Activated CD8-positive, alpha-beta T cell treated with anti-CD3 and anti-CD28 coated beads, Interleukin-2, amount 10 ng/mL, durations not matched to agents 7 days and 5 days (primary cell): ENCODE measurements around the gene DNM1. TPM values are rescaled to one million over a fixed set of nuclear protein-coding genes. Genes with fewer than 3 reads are reported as not detected.
"Not testable (repeated sequence)": the region's sequence is repeated elsewhere in the genome, so short reads cannot be mapped to it uniquely, and the experiment has no call there.

Experiments used
- ATAC-seq: fragments of 150-1000 bp; cut with Tn5 transposase; one replicate; pipeline ENCODE4 v1.10.0; 2021; ENCODE audit warnings: moderate library complexity
- CTCF ChIA-PET: fragments of 350-600 bp; sonication (Branson Sonifier 250); formaldehyde crosslinking; loops from one replicate; lab custom pipeline; 2021; ENCODE audit warnings: antibody characterized with exemption; lab: Charles Lee
- POLR2A ChIA-PET: fragments of 350-600 bp; sonication (Branson Sonifier 250); formaldehyde crosslinking; loops from one replicate; lab custom pipeline; 2021; ENCODE audit warnings: antibody characterized with exemption; lab: Charles Lee
- DNase-seq: peaks from one replicate; pipeline ENCODE4 v3.0.0-alpha.2; 2020
- H3K27ac Mint-ChIP-seq: one replicate; pipeline ENCODE4 v1.8.0; 2021; ENCODE audit warnings: mild to moderate bottlenecking, mixed read lengths
- H3K27me3 Mint-ChIP-seq: one replicate; pipeline ENCODE4 v1.8.0; 2021; ENCODE audit warnings: low read depth, mixed read lengths
- H3K36me3 Mint-ChIP-seq: one replicate; pipeline ENCODE4 v1.8.0; 2021; ENCODE audit warnings: low read depth, mixed read lengths
- H3K4me1 Mint-ChIP-seq: one replicate; pipeline ENCODE4 v1.8.0; 2021; ENCODE audit warnings: low read depth, mixed read lengths
- H3K4me3 Mint-ChIP-seq: one replicate; pipeline ENCODE4 v1.8.0; 2021; ENCODE audit warnings: mild to moderate bottlenecking, mixed read lengths
- H3K9me3 Mint-ChIP-seq: one replicate; pipeline ENCODE4 v1.8.0; 2022; ENCODE audit warnings: mixed read lengths; ENCODE audit not compliant: insufficient read depth
- total RNA-seq, 2 experiments: library from RNA; stranded (reverse); gene quantifications; one replicate each; pipeline ENCODE4 v1.2.3, GENCODE V29; 2021

DNM1 gene
- total RNA-seq, 2 experiments from 2014 or later, result 0.21 to 0.29 TPM

DNA sequence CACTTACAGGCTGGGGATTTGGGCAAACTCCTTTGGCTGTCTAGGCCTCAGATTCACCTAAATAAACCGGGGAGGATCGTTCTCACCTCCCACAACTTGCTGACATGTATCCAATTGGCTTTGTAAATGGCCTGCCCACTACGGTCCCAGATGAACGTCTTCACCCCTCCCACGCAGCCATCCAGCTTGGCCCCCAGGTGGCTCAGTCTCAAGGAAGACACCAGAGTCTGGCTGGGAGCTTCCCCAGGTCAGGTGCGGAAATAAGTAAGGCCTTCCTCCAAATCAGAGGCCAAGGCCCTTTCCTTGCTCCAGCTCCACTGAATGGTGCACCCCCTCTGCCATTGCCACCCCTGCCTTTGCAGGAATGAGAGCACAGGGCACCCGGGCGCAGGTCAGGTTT lies 23.2 kb upstream of the DNM1 start:
- Mint-ChIP-seq H3K4me3 (no peak overlapping the region), H3K36me3 (peaks cover 63% of the 10 kb centered on the region), H3K4me1 (no peaks in the 10 kb centered on the region), H3K9me3 (no peaks in the 10 kb centered on the region), H3K27ac (no peak overlapping the region), H3K27me3 (no peaks in the 10 kb centered on the region)
- ChIA-PET POLR2A (interaction anchor here (0.9 kb wide), 1 partner anchor 11 kb away, joined by 3 read pairs; the partner anchor contains the start of gene CIZ1), CTCF (interaction anchor here (2.4 kb wide), 1 partner anchor 10 kb away, joined by 8 read pairs; no protein-coding TSS in a partner anchor)
- no peak for ATAC-seq
- DNase-seq, result no peak

DNA sequence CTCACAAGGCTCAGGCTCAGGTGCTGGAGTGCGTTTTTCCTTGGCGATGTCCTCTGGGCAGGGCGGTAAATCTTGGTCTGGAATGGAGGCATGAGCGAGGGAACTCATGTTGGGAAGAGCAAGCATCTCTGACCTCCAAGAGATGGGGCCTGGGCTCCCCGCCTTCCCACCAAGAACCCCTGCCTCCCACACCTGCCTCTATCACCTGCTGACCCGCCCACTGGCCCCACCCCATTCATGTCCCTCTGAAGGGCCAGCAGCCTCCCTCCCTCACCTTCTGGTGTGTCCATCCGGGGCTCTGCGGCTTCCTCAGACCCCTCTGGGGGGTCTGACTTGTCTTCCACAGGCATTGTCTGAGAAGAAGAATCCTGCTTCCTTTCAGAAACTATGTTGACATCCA lies 22.7 kb upstream of the DNM1 start:
- Mint-ChIP-seq H3K27ac (no peak overlapping the region), H3K27me3 (no peaks in the 10 kb centered on the region), H3K9me3 (no peaks in the 10 kb centered on the region), H3K4me1 (no peaks in the 10 kb centered on the region), H3K36me3 (peaks cover 61% of the 10 kb centered on the region), H3K4me3 (no peak overlapping the region)
- no peak for DNase-seq
- CTCF ChIA-PET, result interaction anchor here (1.0 to 2.4 kb wide), 2 partner anchors 10 to 52 kb away, joined by 3 to 8 read pairs; no protein-coding TSS in a partner anchor
- ATAC-seq, result no peak
- POLR2A ChIA-PET, result no interaction called here

DNA sequence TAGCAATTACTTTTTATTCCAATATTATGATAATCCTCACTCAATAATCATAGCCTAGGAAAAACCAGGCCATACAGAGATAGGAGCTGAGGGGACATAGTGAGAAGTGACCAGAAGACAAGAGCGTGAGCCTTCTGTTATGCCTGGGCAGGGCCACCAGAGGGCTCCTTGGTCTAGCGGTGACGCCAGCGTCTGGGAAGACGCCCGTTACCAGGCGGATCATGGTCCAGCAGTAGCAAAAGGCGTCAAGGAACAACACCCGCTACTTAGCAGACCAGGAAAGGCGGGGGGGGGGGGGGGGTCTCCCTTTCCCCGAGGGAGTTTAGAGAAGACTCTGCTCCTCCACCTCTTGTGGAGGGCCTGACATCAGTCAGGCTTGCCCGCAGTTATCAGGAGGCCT lies 21.7 kb upstream of the DNM1 start:
- H3K27me3 Mint-ChIP-seq, H3K4me3 Mint-ChIP-seq, H3K9me3 Mint-ChIP-seq, DNase-seq, H3K27ac Mint-ChIP-seq, H3K4me1 Mint-ChIP-seq, POLR2A ChIA-PET, ATAC-seq: not testable (repeated sequence)
- peaks cover 57% of the 10 kb centered on the region for H3K36me3 Mint-ChIP-seq
- CTCF ChIA-PET, result interaction anchor here (0.7 to 2.4 kb wide), 3 partner anchors 9 to 53 kb away, joined by 3 to 8 read pairs (median 3); no protein-coding TSS in a partner anchor

DNA sequence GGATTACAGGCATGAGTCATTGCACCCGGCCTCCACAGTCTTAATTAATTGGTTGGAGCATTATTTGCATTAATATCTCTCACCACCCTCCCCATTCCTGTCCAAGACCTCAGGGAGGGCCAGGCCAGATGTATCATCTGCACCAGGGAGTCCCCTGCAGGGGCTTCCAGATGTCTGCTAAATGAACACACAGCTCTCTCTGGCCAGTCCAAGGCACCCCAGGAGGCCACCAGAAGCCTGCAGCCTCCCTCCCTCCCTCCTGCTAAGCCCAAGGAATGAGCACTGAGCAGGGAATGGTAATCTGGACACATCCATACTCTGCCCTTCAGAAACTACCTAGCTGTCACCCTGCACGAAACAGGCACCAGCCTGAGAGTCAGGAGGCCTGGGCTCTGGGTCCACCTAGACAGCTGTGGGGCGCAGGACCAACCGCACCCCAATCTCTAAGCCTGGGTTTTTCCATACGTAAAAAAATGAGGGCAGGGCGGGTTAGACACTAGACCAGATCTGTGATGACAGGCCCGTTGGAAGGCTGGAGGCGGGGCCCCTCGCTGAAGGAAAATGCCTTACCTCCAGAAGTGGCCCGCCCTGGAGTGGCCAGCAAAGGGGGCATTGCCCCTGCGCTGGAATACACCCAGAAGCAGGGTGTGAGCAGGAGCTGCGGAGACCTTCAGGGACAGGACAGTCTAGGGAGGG lies 20.1 kb upstream of the DNM1 start:
- DNase-seq (no peak), ATAC-seq (no peak)
- Mint-ChIP-seq H3K9me3 (no peaks in the 10 kb centered on the region), H3K4me1 (peaks cover 6% of the 10 kb centered on the region), H3K36me3 (peaks cover 56% of the 10 kb centered on the region), H3K27me3 (no peaks in the 10 kb centered on the region), H3K4me3 (no peak overlapping the region), H3K27ac (no peak overlapping the region)
- ChIA-PET CTCF (interaction anchor here (0.8 to 1.5 kb wide), 9 partner anchors 10 to 179 kb away, joined by 3 to 5 read pairs (median 4); partner anchors contain the start of genes BBLN and DNM1), POLR2A (no interaction called here)

DNA sequence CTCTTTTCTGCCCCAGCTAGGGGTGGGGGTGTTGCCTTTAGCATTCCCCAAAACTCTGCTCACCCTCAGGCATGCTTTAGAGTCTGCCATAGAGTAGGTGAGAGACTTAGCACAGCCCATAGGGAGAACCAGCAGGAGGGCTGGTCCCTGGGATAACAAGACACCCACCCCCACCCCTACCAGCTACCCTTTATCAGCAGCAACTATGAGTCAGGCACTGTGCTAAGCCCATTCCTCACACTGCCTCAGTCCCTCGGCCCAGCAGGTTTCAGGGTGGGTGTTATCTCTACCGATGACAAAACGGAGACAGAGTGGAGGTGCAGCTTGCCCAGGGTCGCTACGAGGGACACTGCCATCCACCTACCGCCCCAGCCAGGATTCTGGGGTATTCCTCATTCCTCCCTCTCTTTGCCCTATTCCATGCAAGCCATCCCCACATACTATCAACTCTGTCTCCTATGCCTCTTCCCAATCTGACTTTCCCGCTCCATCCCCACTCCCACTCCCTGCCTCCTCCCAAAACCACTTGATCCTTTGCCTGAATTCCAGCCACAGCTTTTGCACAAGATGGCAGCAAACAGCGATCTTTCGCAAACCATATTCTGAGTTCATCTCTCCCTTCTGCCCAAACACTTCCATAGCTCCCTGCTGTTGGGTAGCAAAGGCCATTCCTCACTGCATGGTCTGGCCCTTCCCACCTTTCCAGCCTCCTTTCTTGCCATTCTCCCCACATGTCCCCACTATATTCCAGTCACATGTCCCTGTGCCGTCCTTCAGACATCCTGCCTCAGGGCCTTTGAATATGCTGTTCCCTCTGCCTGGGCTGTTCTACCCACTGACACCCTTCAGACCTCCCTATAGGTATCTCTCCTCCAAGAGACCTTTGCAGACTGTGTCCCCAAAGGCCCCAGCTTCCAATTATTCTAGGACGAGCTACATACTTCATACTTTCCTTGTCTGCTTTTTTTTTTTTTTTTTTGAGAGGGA lies 16.9 kb upstream of the DNM1 start:
- peaks cover 29% of the 10 kb centered on the region for H3K4me1 Mint-ChIP-seq
- H3K27me3 Mint-ChIP-seq, result no peaks in the 10 kb centered on the region
- ChIA-PET POLR2A (no interaction called here), CTCF (interaction anchor here (1.4 kb wide), 1 partner anchor 11 kb away, joined by 3 read pairs; no protein-coding TSS in a partner anchor)
- H3K4me3 Mint-ChIP-seq, result no peak overlapping the region
- H3K27ac Mint-ChIP-seq, result no peak overlapping the region
- DNase-seq (no peak), ATAC-seq (no peak)
- peaks cover 44% of the 10 kb centered on the region for H3K36me3 Mint-ChIP-seq
- no peaks in the 10 kb centered on the region for H3K9me3 Mint-ChIP-seq

DNA sequence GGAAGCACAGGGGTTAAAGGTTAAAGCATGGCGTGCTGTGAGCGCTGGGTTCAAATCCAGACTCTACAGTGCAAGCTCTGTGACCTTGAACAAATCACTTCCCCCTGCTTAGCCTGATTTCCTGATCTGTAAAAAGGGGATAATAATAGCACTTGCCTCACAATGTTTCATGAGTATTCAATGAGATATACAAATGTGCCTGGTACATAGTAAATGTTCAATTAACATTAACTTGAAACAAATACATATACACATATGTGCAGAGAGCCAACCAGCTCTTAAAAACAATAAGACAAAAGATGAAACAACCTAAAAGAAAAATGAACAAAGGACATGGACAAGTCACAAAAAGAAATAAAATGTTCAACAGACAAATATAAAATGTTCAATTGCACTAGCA lies 15.8 kb upstream of the DNM1 start:
- H3K4me3 Mint-ChIP-seq, result no peak overlapping the region
- no peaks in the 10 kb centered on the region for H3K9me3 Mint-ChIP-seq
- POLR2A ChIA-PET, result no interaction called here

DNA sequence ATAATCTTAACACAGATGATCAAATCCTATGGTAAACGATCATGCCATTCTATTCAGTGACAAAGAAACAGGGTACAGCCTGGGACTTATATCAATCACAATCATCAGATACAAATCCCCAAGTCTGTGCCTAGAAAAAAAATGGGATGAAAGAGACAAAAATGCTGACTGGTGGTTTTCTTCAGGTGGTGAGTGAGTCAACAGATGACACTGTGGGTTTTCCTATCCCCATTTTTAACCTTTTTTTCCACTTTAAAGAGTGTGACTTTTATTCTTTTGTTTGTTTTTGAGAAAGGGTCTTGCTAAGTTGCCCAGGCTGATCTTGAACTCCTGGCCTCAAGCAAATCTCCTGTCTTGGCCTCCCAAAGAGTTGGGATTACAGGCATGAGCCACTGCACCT lies 15.0 kb upstream of the DNM1 start:
- peaks cover 35% of the 10 kb centered on the region for H3K36me3 Mint-ChIP-seq
- H3K4me1 Mint-ChIP-seq, result peaks cover 40% of the 10 kb centered on the region
- POLR2A ChIA-PET, result interaction anchor here (0.6 kb wide), 1 partner anchor 134 kb away, joined by 3 read pairs; the partner anchor contains the start of gene TRUB2

More for the DNA sequence above, 15.8 kb upstream of the DNM1 start:
- CTCF ChIA-PET, result interaction anchor here (1.4 kb wide), 1 partner anchor 9 kb away, joined by 3 read pairs; no protein-coding TSS in a partner anchor
- Mint-ChIP-seq H3K27me3 (no peaks in the 10 kb centered on the region), H3K27ac (no peak overlapping the region), H3K36me3 (peaks cover 37% of the 10 kb centered on the region), H3K4me1 (peaks cover 33% of the 10 kb centered on the region)
- DNase-seq (no peak), ATAC-seq (no peak)

DNA sequence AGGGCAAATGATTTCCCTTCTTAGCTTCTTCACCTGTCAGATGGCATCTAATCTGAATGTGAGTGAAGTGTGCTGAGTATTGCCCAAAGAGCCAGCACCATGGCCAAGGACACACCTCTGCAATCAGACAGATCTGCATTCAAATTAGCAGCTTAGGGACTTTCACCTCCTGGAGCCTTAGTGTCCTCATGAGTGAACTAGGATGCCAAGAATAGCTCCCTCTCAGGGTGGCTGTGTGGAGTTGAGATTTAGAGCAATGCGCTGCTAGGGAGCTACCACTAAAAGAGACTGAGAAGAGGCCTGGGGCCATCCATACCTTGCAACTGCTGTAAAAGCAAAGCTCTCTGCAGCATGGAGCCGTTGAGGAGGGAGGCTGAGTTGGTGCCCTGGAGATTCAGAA lies 13.2 kb upstream of the DNM1 start:
- Mint-ChIP-seq H3K4me1 (peaks cover 48% of the 10 kb centered on the region), H3K36me3 (peaks cover 25% of the 10 kb centered on the region), H3K27ac (peak overlapping the region; percentile 70), H3K27me3 (no peaks in the 10 kb centered on the region), H3K9me3 (no peaks in the 10 kb centered on the region), H3K4me3 (peak overlapping the region; percentile 94)
- CTCF ChIA-PET, result interaction anchor here (1.0 to 3.5 kb wide), 15 partner anchors 10 to 307 kb away, joined by 3 to 12 read pairs (median 4); no protein-coding TSS in a partner anchor
- POLR2A ChIA-PET, result interaction anchor here (1.4 kb wide), 1 partner anchor 86 kb away, joined by 4 read pairs; the partner anchor contains the start of genes GOLGA2 and SWI5
- ATAC-seq (no peak), DNase-seq (no peak)

More for the DNA sequence above, 15.0 kb upstream of the DNM1 start:
- Mint-ChIP-seq H3K4me3 (no peak overlapping the region), H3K9me3 (no peaks in the 10 kb centered on the region), H3K27ac (no peak overlapping the region), H3K27me3 (no peaks in the 10 kb centered on the region)
- CTCF ChIA-PET, result interaction anchor here (1.4 kb wide), 1 partner anchor 9 kb away, joined by 3 read pairs; no protein-coding TSS in a partner anchor
- ATAC-seq, result no peak
- no peak for DNase-seq

DNA sequence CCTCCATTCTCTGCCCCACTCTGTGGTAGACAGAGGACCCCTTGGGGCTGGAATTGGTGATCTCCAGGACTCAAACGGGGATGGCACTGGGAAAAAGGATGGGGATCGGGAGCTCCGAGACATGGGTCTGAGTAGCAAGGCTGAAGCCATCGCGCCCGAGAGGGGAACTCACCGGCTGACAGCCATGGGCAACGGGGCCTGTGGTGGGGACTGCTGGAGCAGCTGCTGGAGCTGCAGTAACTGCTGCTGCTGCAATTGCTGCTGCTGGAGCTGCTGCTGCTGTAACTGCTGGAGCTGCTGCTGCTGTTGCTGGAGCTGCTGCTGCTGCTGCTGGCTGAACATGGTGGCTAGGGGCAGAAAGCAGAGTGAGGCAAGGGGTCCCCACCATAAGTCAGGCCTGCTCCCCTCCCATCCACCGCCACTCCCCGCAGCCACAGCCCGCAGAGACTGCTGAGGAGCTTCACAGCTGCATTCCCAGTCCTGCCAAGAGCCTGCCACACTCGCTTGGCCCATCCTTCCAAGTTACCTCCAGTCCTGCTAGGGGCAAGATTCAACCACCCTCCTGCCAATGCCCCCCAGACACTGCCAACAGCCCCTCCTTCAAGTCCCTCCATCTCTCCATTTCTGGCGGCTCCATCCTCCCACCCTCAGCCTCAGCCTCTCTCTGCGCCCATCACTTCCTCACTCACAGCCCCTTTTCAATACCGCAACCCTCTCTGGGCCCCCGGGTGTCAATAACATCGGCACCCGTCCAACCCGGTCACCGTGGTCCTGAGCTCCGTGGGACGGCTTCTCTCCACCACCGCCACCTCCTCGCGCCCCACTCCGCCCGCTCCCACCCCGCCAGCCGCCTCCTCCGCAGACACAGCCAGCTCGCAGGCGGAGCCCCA lies 12.4 kb upstream of the DNM1 start:
- peaks cover 22% of the 10 kb centered on the region for H3K36me3 Mint-ChIP-seq
- POLR2A ChIA-PET, result interaction anchor here (0.6 to 1.4 kb wide), 3 partner anchors 11 to 85 kb away, joined by 3 to 6 read pairs (median 4); partner anchors contain the start of genes GOLGA2 and SWI5
- CTCF ChIA-PET, result interaction anchor here (0.6 to 3.5 kb wide), 15 partner anchors 10 to 171 kb away, joined by 3 to 12 read pairs (median 4); partner anchors contain the start of gene DNM1
- H3K9me3 Mint-ChIP-seq, result no peaks in the 10 kb centered on the region
- peaks cover 48% of the 10 kb centered on the region for H3K4me1 Mint-ChIP-seq
- no peaks in the 10 kb centered on the region for H3K27me3 Mint-ChIP-seq
- peak overlapping the region; percentile 94 for H3K4me3 Mint-ChIP-seq
- peak; percentile 48 for DNase-seq
- peak overlapping the region; percentile 92 for H3K27ac Mint-ChIP-seq
- peak; percentile 51 for ATAC-seq

DNA sequence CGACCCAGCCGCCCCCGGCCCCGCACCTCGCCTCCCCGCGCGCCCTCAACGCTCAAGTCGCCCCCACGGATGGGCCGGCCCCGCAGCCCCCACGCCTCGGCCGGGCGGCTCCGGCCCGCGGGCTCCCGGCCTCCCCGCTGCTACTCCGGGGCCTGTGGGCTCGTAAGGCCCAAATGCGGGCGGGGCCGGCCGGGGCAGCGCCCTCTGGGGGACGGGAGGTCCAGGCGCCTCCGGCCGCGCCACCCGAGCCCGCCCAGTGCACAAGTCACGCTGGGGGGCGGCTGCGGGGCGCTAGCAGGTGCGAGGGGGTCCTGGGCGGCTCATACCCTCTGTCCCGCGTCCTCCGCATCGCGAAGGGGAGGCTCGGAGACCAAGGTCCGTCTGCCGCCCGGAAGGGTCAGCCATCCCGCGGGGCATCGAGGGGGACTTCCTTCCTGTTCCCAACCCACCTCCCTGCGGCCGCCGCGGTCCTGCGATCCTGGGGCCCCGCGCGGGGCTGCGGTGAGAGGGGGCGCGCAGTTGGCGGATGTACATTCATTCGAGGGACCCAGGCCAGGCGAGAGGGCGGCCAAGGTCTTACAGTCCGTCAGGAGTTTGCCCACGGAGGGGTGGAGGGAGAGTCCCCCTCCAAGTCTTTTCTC lies 11.7 kb upstream of the DNM1 start, which contains the start of gene CIZ1:
TSS of gene CIZ1 (minus strand) at position 167 of the 641 bp plus-strand sequence. CDS start 715 bp downstream, outside the sequence.
- ChIA-PET POLR2A (interaction anchor here (0.6 to 1.2 kb wide), 2 partner anchors 12 to 30 kb away, joined by 3 to 6 read pairs; no protein-coding TSS in a partner anchor), CTCF (interaction anchor here (1.0 to 3.5 kb wide), 7 partner anchors 9 to 150 kb away, joined by 3 to 12 read pairs (median 4); no protein-coding TSS in a partner anchor)
- DNase-seq (peak; percentile 78), ATAC-seq (peak; percentile 89)
- H3K4me1 Mint-ChIP-seq, result peaks cover 48% of the 10 kb centered on the region
- no peaks in the 10 kb centered on the region for H3K9me3 Mint-ChIP-seq
- H3K27ac Mint-ChIP-seq, result peak within 1 kb of the TSS; percentile 92
- peak within 1 kb of the TSS; percentile 94 for H3K4me3 Mint-ChIP-seq
- H3K36me3 Mint-ChIP-seq, result peaks cover 22% of the 10 kb centered on the region
- H3K27me3 Mint-ChIP-seq, result no peaks in the 10 kb centered on the region
